GM23248 (cell line): Measurements from ENCODE around the gene DOCK10.

ENCODE experiments used
- EZH2 ChIP-seq: fragments of 200-600 bp; sonication (generic); IDR thresholded peaks from 2 replicates; pipeline ENCODE4 v1.6.1; 2018; ENCODE audit warnings: antibody characterized with exemption, mild to moderate bottlenecking; ENCODE audit not compliant: insufficient read depth, poor library complexity, severe bottlenecking
- EZH2phosphoT487 ChIP-seq: fragments of 200-600 bp; sonication (generic); IDR thresholded peaks from 2 replicates; pipeline ENCODE4 v1.6.1; 2018; ENCODE audit warnings: antibody characterized with exemption, moderate library complexity, mild to moderate bottlenecking, low read depth; ENCODE audit not compliant: insufficient read depth

DNA sequence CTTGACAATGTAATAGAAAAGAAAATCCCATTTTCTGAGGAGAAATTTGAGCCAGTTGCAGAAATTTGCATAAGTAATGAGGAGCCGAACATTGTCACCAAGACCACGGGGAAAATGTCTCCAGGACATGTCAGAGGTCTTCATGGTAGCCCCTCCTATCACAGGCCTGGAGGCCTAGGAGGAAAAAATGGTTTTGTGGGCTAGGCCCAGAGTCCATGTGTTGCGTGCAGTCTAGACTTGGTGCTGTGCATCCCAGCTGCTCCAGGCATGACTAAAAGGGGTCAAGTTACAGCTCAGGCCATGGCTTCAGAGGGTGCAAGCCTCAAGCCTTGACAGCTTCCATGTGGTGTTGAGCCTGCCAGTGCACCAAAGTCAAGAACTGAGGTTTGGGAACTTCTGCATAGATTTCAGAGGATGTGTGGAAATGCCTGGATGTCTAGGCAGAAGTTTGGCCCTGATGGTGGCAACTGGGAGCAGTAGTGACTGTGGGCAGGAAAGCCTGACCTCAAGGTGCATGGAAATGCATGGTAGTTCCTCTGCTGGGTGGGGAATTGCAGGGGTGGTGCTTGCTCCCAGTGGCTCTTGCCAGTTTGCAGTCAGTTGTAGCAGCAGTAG is 284.2 kb downstream of the DOCK10 start:
- TF ChIP-seq EZH2 (no peak), EZH2phosphoT487 (no peak)
